AG04450 (cell line): ENCODE data around the gene STAMBP. TPM values are rescaled to one million over a fixed set of nuclear protein-coding genes. Genes with fewer than 3 reads are reported as not detected.
"Not testable (repeated sequence)": the region's sequence is repeated elsewhere in the genome, so short reads cannot be mapped to it uniquely, and the experiment has no call there.

ENCODE experiments used
- CTCF ChIA-PET: fragments of 300-600, 350-600 bp; formaldehyde crosslinking; extraction: SDS; loops from one replicate; lab custom pipeline; 2022; ENCODE audit warnings: antibody characterized with exemption, inconsistent platforms; lab: Charles Lee
- POLR2A ChIA-PET: fragments of 350-600 bp; formaldehyde crosslinking; extraction: SDS; loops from one replicate; lab custom pipeline; 2021; ENCODE audit warnings: antibody characterized with exemption, inconsistent platforms; lab: Yijun Ruan, JAX
- DNase-seq: peaks from one replicate; pipeline ENCODE4 v3.0.0-alpha.2; 2011; ENCODE audit warnings: low read depth, low spot score
- H3K27ac ChIP-seq: one replicate; pipeline ENCODE4 v1.5.1; 2012; ENCODE audit warnings: low read depth, low read length, control low read depth
- H3K27me3 ChIP-seq: one replicate; pipeline ENCODE4 v1.6.0; 2012; ENCODE audit warnings: low read length; ENCODE audit not compliant: control insufficient read depth, insufficient read depth
- H3K4me3 ChIP-seq: 2 replicates; pipeline ENCODE4 v1.5.1; 2011; ENCODE audit warnings: mild to moderate bottlenecking, low read depth, low read length, control low read depth
- H3K9me3 ChIP-seq: 2 replicates; pipeline ENCODE4 v1.5.1; 2012; ENCODE audit warnings: low read length; ENCODE audit not compliant: control insufficient read depth, insufficient read depth
- CTCF ChIP-seq: IDR thresholded peaks from 2 replicates; pipeline ENCODE4 v1.5.1; 2011; ENCODE audit warnings: low read depth, low read length, control low read depth, inconsistent platforms
- polyA plus RNA-seq: library from polyadenylated mRNA; depleted of rRNA; stranded (reverse); fragments of >200 nt; gene quantifications from 2 replicates; pipeline ENCODE4 v1.2.3, GENCODE V29; 2011

Gene STAMBP
- polyA plus RNA-seq, 1 experiment: 54.5 TPM

GRCh38 chr2:73877071-73877802 is 48.5 kb downstream of the STAMBP start:
- ChIA-PET POLR2A (no interaction called here), CTCF (no interaction called here)
- H3K27ac ChIP-seq: no peak overlapping the region
- no peak for TF ChIP-seq CTCF
- no peaks in the 10 kb centered on the region for H3K9me3 ChIP-seq
- DNase-seq: no peak
- H3K4me3 ChIP-seq: no peak overlapping the region
- no peaks in the 10 kb centered on the region for H3K27me3 ChIP-seq

DNA sequence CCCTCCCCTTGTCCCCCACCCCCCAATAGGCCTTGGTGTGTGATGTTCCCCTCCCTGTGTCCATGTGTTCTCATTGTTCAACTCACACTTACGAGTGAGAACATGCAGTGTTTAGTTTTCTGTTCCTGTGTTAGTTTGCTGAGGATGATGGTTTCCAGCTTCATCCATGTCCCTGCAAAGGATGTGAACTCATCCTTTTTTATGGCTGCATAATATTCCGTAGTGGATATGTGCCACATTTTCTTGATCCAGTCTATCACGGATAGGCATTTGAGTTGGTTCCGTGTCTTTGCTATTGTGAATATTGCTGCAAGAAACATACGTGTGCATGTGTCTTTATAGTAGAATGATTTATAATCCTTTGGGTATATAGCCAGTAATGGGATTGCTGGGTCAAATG is 49.2 kb downstream of the STAMBP start:
- H3K27ac ChIP-seq, POLR2A ChIA-PET, H3K9me3 ChIP-seq, DNase-seq, H3K27me3 ChIP-seq, CTCF ChIA-PET, H3K4me3 ChIP-seq: not testable (repeated sequence)

- Histone ChIP-seq H3K9me3 (no peaks in the 10 kb centered on the region), H3K27me3 (no peaks in the 10 kb centered on the region), H3K27ac (no peak overlapping the region), H3K4me3 (no peak overlapping the region)
- POLR2A ChIA-PET: no interaction called here
- CTCF ChIA-PET: no interaction called here
- TF ChIP-seq CTCF: no peak
- DNase-seq: no peak
Observed at GRCh38 chr2:73885406-73885805, 56.6 kb downstream of the STAMBP start.

- H3K27ac ChIP-seq: no peak overlapping the region
- no peak for TF ChIP-seq CTCF
- ChIA-PET POLR2A (no interaction called here), CTCF (no interaction called here)
- no peaks in the 10 kb centered on the region for H3K27me3 ChIP-seq
- H3K4me3 ChIP-seq: no peak overlapping the region
- DNase-seq: no peak
- no peaks in the 10 kb centered on the region for H3K9me3 ChIP-seq
Observed at GRCh38 chr2:73886357-73886756, 57.6 kb downstream of the STAMBP start.

DNA sequence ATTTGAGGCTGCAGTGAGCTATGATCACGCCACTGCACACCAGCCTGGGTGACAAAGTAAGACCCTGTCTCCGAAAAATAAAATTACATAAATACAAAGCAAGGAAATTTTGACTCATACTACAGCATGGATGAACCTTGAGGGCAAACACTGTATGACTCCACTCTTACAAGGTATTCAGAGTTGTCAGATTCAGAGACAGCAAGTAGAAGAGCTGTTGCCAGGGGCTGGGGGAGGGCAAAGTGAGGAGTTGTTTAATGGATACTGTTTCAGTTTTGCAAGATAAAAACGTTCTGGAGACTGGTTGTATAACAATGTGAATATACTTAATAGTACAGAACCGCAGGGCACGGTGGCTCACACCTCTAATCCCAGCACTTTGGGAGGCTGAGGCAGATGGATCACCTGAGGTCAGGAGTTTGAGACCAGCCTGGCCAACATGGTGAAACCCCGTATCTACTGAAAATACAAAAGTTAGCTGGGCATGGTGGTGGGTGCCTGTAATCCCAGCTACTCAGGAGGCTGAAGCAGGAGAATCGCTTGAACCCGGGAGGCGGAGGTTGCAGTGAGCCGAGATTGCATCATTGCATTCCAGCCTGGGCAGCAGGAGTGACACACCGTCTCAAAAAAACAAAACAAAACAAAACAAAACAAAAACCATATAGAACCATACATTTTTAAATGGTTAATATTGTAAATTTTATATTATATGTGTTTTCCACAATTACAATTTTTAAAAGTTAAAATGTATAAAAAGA is 59.0 kb downstream of the STAMBP start:
- CTCF ChIA-PET: interaction anchor here (0.6 kb wide), 1 partner anchor 66 kb away, joined by 3 read pairs; no protein-coding TSS in a partner anchor
- DNase-seq, H3K27ac ChIP-seq, H3K27me3 ChIP-seq, POLR2A ChIA-PET, H3K4me3 ChIP-seq, H3K9me3 ChIP-seq: not testable (repeated sequence)

DNA sequence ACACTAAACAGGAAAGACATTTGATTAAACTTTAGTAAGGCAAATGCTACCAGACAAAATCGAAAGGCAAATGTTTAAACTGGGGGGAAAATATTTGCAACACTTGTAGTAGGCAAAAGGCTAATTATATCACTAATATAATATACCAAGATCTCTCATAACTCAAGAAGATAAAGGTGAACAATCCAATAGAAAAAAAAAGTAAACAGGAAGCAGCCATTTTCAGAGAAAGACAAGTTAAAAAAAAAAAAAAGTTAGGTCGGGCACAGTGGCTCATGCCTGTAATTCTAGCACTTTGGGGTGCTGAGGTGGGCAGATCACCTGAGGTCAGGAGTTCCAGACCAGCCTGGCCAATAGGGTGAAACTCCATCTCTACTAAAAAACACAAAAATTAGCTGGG is 59.6 kb downstream of the STAMBP start:
- ChIA-PET CTCF (no interaction called here), POLR2A (no interaction called here)
- Histone ChIP-seq H3K9me3 (no peaks in the 10 kb centered on the region), H3K27ac (no peak overlapping the region), H3K4me3 (no peak overlapping the region), H3K27me3 (no peaks in the 10 kb centered on the region)
- TF ChIP-seq CTCF: no peak
- no peak for DNase-seq
